PC-3 (cell line): Measurements from ENCODE around the gene PRXL2A.

Experiments
- EZH2 ChIP-seq: fragments of 300-600 bp; sonication (generic); IDR thresholded peaks from one replicate; pipeline ENCODE4 v1.6.1; 2017; ENCODE audit warnings: antibody characterized with exemption, mild to moderate bottlenecking, low read length; ENCODE audit not compliant: unreplicated experiment
- EZH2phosphoT487 ChIP-seq: fragments of 300-600 bp; sonication (generic); IDR thresholded peaks from 2 replicates; pipeline ENCODE4 v1.6.1; 2018; ENCODE audit warnings: mild to moderate bottlenecking, antibody characterized with exemption, low read length, borderline replicate concordance
- TF ChIP-seq, protein P1 (sequence below): fragments of 300-600 bp; sonication (generic); conservative IDR thresholded peaks from 2 replicates; pipeline ENCODE4 v1.5.1; 2017; ENCODE audit warnings: antibody characterized with exemption, low read depth, mild to moderate bottlenecking, low read length

DNA sequence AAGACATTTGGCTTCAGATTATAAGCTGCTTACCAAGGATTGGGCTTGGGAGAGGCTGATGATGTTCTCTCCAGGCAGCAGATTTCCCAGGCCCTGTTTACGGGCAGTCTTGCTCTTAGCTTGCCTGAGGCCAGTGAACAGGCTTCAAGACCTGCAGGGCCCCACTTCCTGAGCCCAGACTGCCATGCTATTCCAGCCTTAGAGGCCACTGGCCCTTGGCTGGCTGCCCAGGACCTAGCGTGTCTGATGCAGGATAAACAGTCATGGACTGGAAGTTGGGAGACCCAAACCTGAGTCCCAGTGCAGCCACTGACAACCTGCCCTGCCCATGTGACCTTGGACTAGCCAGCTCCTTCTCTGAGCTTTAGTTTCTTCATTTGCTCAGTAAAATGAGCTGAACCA lies 2.9 kb downstream of the PRXL2A start:
- TF ChIP-seq EZH2 = no peak
- TF ChIP-seq, protein P1, sequence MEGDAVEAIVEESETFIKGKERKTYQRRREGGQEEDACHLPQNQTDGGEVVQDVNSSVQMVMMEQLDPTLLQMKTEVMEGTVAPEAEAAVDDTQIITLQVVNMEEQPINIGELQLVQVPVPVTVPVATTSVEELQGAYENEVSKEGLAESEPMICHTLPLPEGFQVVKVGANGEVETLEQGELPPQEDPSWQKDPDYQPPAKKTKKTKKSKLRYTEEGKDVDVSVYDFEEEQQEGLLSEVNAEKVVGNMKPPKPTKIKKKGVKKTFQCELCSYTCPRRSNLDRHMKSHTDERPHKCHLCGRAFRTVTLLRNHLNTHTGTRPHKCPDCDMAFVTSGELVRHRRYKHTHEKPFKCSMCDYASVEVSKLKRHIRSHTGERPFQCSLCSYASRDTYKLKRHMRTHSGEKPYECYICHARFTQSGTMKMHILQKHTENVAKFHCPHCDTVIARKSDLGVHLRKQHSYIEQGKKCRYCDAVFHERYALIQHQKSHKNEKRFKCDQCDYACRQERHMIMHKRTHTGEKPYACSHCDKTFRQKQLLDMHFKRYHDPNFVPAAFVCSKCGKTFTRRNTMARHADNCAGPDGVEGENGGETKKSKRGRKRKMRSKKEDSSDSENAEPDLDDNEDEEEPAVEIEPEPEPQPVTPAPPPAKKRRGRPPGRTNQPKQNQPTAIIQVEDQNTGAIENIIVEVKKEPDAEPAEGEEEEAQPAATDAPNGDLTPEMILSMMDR = no peak
- TF ChIP-seq EZH2phosphoT487 = no peak
